Esophagus muscularis mucosa (tissue), 4 donors: Measurements from ENCODE around the gene FOXP3. TPM values are rescaled to one million over a fixed set of nuclear protein-coding genes. Genes with fewer than 3 reads are reported as not detected.

Experiments
- DNase-seq: peaks from one replicate; pipeline ENCODE4 v3.0.0-alpha.2; 2017; ENCODE audit errors: extremely low spot score
- H3K27ac ChIP-seq, 4 donors: fragments of 200-600 bp; sonication (generic); replicated peaks in 1 of 4; 1 replicate in 3 of 4; 2 replicates in 1 of 4; pipeline ENCODE4 v1.5.1; 2016 to 2019; ENCODE audit warnings: mild to moderate bottlenecking in 1 of 4
- H3K27me3 ChIP-seq, 4 donors: fragments of 200-600 bp; sonication (generic); one replicate each; pipeline versions ENCODE4 v1.5.1 to v1.6.0; 2016 to 2019
- H3K36me3 ChIP-seq, 4 donors: fragments of 200-600 bp; sonication (generic); one replicate each; pipeline ENCODE4 v1.5.1; 2016 to 2019
- H3K4me1 ChIP-seq, 4 donors: fragments of 200-600 bp; sonication (generic); one replicate each; pipeline ENCODE4 v1.5.1; 2016 to 2019
- H3K4me3 ChIP-seq, 4 donors: fragments of 200-600 bp; sonication (generic); 1 replicate in 2 of 4; 2 replicates in 2 of 4; pipeline ENCODE4 v1.5.1; 2016 to 2019; ENCODE audit warnings: mild to moderate bottlenecking in 4 of 4, moderate library complexity in 1 of 4
- H3K9me3 ChIP-seq, 4 donors: fragments of 200-600 bp; sonication (generic); 1 replicate in 3 of 4; 2 replicates in 1 of 4; pipeline ENCODE4 v1.5.1; 2016 to 2019
- EP300 ChIP-seq: sonication (generic); formaldehyde crosslinking; IDR thresholded peaks from one replicate; pipeline ENCODE4 v1.6.1; 2017; ENCODE audit warnings: antibody characterized with exemption
- POLR2A ChIP-seq: fragments of 450-650 bp; IDR thresholded peaks from one replicate; pipeline ENCODE4 v1.6.1; 2017; ENCODE audit warnings: antibody characterized with exemption, moderate library complexity, mild to moderate bottlenecking, low read depth
- POLR2AphosphoS5 ChIP-seq, 2 donors: sonication (generic); formaldehyde crosslinking; IDR thresholded peaks; one replicate each; pipeline ENCODE4 v1.6.1; 2017; ENCODE audit warnings: antibody characterized with exemption in 2 of 2
- WGBS: methylation state at CpG from one replicate; pipeline ENCODE4 v1.1.5; 2018; 5-methylcytosine and 5-hydroxymethylcytosine counted together
- intact Hi-C: fragments of 100-400 bp; cut with DNase I; formaldehyde crosslinking; loops from one replicate; pipeline ENCODE4 v1.15.1; 2023
- total RNA-seq, 4 donors: library from RNA; depleted of rRNA; stranded (reverse); fragments of >200 nt; gene quantifications; one replicate each; pipeline versions ENCODE4 v1.1.0 to v1.2.1, GENCODE V29; 2016
- TF ChIP-seq, protein P1 (sequence below), 3 experiments: fragments of 200-600 bp in 2 of 3; fragments of 450-650 bp in 1 of 3; sonication (generic) in 2 of 3; IDR thresholded peaks; one replicate each; pipeline ENCODE4 v1.5.1; 2017 to 2019; ENCODE audit warnings: antibody characterized with exemption in 3 of 3, mild to moderate bottlenecking in 2 of 3, moderate library complexity in 1 of 3

FOXP3 gene
- total RNA-seq, 4 donors from 2014 or later, result not detected

DNA sequence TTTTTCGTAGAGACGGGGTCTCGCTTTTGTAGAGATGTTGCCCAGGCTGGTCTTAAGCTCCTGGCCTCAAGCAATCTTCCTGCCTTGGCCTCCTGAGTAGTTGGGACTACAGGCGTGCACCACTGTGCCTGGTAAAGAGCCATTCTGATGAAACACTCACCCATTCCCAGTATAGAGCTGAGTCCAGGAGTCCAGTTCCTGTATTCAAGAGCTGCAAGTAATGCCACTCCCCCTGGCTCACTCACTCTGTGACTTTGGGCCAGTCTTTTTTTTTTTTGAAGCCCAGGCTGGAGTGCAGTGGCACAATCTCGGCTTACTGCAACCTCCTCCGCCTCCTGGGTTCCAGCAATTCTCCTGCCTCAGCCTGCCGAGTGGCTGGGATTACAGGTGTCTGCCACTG, 25.8 kb downstream of the FOXP3 start:
- H3K4me1 ChIP-seq, result peaks cover 0 to 16% (median 12%) of the 10 kb centered on the region in 4 donors
- H3K9me3 ChIP-seq, result no peaks in the 10 kb centered on the region
- H3K36me3 ChIP-seq, result peaks cover 0 to 21% (median 16%) of the 10 kb centered on the region in 4 donors
- peaks cover 0 to 5% (median 0%) of the 10 kb centered on the region in 4 donors for H3K27me3 ChIP-seq
- H3K4me3 ChIP-seq, result no peak overlapping the region
- intact Hi-C loops, result loop anchor here (5.0 kb wide), 1 partner anchor 36 kb away; the partner anchor contains the start of gene SYP
- WGBS, result 90% methylated on average over 7 of the region's 7 CpGs
- TF ChIP-seq POLR2A (no peak), POLR2AphosphoS5 (IDR thresholded peaks at IDR 0.05) (no peak), EP300 (no peak)
- TF ChIP-seq, protein P1, sequence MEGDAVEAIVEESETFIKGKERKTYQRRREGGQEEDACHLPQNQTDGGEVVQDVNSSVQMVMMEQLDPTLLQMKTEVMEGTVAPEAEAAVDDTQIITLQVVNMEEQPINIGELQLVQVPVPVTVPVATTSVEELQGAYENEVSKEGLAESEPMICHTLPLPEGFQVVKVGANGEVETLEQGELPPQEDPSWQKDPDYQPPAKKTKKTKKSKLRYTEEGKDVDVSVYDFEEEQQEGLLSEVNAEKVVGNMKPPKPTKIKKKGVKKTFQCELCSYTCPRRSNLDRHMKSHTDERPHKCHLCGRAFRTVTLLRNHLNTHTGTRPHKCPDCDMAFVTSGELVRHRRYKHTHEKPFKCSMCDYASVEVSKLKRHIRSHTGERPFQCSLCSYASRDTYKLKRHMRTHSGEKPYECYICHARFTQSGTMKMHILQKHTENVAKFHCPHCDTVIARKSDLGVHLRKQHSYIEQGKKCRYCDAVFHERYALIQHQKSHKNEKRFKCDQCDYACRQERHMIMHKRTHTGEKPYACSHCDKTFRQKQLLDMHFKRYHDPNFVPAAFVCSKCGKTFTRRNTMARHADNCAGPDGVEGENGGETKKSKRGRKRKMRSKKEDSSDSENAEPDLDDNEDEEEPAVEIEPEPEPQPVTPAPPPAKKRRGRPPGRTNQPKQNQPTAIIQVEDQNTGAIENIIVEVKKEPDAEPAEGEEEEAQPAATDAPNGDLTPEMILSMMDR (IDR thresholded peaks at IDR 0.05), result no peak
- DNase-seq, result no peak
- no peak overlapping the region for H3K27ac ChIP-seq

DNA sequence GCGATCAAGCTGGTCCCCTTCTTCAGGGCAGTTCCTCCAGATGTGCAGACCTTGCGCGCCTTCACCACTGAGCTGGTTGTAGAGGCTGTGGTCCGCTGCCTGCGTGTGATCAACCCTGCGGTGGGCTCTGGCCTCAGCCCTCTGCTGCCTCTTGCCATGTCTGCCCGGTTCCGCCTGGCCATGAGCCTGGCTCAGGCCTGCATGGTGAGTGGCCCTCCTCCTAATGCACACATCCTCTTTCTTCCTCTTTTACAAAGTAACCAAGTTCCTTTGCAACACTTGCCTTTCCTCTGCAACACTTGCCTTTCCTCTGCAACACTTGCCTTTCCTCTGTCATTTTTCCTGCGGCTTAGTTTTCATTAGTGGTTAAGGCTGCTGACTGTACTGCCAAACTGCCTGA, 27.4 kb downstream of the FOXP3 start:
- Histone ChIP-seq H3K36me3 (peaks cover 0 to 4% (median 1%) of the 10 kb centered on the region in 4 donors), H3K4me1 (peaks cover 0 to 16% (median 12%) of the 10 kb centered on the region in 4 donors), H3K4me3 (no peak overlapping the region), H3K9me3 (no peaks in the 10 kb centered on the region), H3K27ac (no peak overlapping the region), H3K27me3 (peaks cover 0 to 5% (median 0%) of the 10 kb centered on the region in 4 donors)
- TF ChIP-seq, protein P1 (IDR thresholded peaks at IDR 0.05), result no peak
- no peak for TF ChIP-seq EP300
- no peak for DNase-seq
- intact Hi-C loops, result loop anchor here (5.0 kb wide), 1 partner anchor 35 kb away; the partner anchor contains the start of gene SYP
- WGBS, result 92% methylated on average over 9 of the region's 9 CpGs

DNA sequence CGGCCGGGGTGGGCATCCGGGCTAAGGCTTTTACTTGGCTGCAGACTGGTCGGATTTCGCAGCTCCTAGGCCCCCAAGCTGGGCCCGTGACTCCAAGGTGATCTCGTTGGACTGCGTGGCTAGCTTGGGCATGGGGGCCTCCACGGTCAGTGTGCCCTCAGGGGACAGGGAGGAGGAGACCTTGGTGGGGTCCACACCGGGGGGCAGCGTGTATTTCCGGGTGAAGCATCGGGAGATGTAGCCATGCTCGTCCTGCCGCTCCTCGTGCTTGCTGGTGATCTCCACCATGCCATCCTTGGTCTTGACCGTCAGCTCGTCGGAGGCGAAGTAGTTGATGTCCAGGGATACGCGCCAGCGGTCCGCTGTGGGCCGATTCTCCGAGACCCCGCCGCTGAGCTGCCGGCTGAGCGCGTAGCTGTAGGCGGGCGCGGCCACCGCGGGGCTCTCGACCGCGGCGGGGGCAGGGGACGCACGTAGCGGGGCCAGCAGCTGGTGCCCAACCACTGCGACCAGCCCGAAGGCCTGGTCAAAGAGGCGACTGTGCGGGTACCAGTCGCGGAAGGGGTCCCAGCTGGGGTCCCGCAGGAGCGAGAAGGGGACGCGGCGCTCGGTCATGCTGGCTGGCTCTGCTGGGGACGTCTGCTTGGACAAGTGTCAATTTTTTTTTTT, 30.5 kb downstream of the FOXP3 start:
- TF ChIP-seq EP300 (no peak), POLR2A (no peak), POLR2AphosphoS5 (IDR thresholded peaks at IDR 0.05) (no peak)
- TF ChIP-seq, protein P1 (IDR thresholded peaks at IDR 0.05), result no peak
- intact Hi-C loops, result no loop called here
- Histone ChIP-seq H3K9me3 (no peaks in the 10 kb centered on the region), H3K4me3 (peak overlapping the region; percentile 9 to 24 (median 14)), H3K27ac (no peak overlapping the region), H3K4me1 (peaks cover 0 to 22% (median 18%) of the 10 kb centered on the region in 4 donors), H3K27me3 (peaks cover 0 to 24% (median 0%) of the 10 kb centered on the region in 4 donors), H3K36me3 (no peaks in the 10 kb centered on the region)
- no peak for DNase-seq
- WGBS, result 71% methylated on average over 25 of the region's 56 CpGs

DNA sequence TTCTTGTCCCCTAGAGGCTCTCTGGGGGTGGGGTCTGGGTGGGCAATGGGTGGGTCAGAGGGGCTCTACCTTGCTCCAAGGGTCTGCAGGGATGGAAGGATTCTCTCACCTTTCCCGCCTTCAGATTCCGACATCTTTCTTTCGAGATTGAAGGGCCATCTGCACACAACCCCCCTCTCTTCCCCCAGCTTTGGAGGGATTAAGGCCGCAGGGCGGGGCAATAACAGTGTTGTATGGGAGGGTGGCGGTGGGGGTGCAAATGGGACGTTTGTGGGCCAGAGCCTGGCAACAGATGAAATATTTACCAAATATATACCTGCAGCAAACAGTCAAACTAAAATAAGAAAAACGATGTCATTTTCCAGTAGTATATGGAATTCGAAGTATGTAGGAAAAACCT, 31.3 kb downstream of the FOXP3 start, which contains the start of gene CACNA1F:
TSS of gene CACNA1F (minus strand) at position 165 of the 400 bp plus-strand sequence. CDS start at position 134, 31 bp downstream.
- no peak for TF ChIP-seq EP300
- no peak for TF ChIP-seq POLR2AphosphoS5 (IDR thresholded peaks at IDR 0.05)
- TF ChIP-seq, protein P1 (IDR thresholded peaks at IDR 0.05), result no peak
- TF ChIP-seq POLR2A, result no peak
- Histone ChIP-seq H3K36me3 (no peaks in the 10 kb centered on the region), H3K4me1 (peaks cover 0 to 22% (median 18%) of the 10 kb centered on the region in 4 donors), H3K27ac (no peak within 1 kb of the TSS), H3K9me3 (no peaks in the 10 kb centered on the region), H3K27me3 (peaks cover 0 to 24% (median 0%) of the 10 kb centered on the region in 4 donors), H3K4me3 (peak within 1 kb of the TSS; percentile 9 to 24 (median 14))
- no peak for DNase-seq
- intact Hi-C loops, result no loop called here
- 85% methylated on average over 9 of the region's 9 CpGs for WGBS
